H9 (cell line): ENCODE measurements around the gene RACGAP1. TPM values are rescaled to one million over a fixed set of nuclear protein-coding genes. Genes with fewer than 3 reads are reported as not detected.

Experiments used
- DNase-seq: peaks from one replicate; pipeline ENCODE4 v3.0.0-alpha.2; 2017
- H2AFZ ChIP-seq: one replicate; pipeline ENCODE4 v1.6.1; 2013; ENCODE audit warnings: mild to moderate bottlenecking, low read length, control low read depth, moderate library complexity
- H2AK5ac ChIP-seq: 2 replicates; pipeline ENCODE4 v1.6.1; 2013; ENCODE audit warnings: low read length, control low read depth, mixed read lengths; ENCODE audit not compliant: insufficient read length
- H2BK120ac ChIP-seq: one replicate; pipeline ENCODE4 v1.6.1; 2013; ENCODE audit warnings: low read depth, mild to moderate bottlenecking, low read length, control low read depth, inconsistent platforms; ENCODE audit not compliant: poor library complexity, severe bottlenecking
- H2BK12ac ChIP-seq: 2 replicates; pipeline ENCODE4 v1.6.1; 2013; ENCODE audit warnings: low read length, control low read depth, mixed read lengths, low read depth; ENCODE audit not compliant: insufficient read length
- H2BK15ac ChIP-seq: 2 replicates; pipeline ENCODE4 v1.6.1; 2013; ENCODE audit warnings: low read depth, low read length, control low read depth
- H2BK20ac ChIP-seq: one replicate; pipeline ENCODE4 v1.6.1; 2013; ENCODE audit warnings: low read depth, mild to moderate bottlenecking, low read length, control low read depth, inconsistent platforms; ENCODE audit not compliant: poor library complexity, severe bottlenecking
- H2BK5ac ChIP-seq: 2 replicates; pipeline ENCODE4 v1.6.1; 2013; ENCODE audit warnings: low read length, control low read depth, mixed read lengths; ENCODE audit not compliant: insufficient read length
- H3K14ac ChIP-seq: 2 replicates; pipeline ENCODE4 v1.6.1; 2013; ENCODE audit warnings: low read length, control low read depth; ENCODE audit not compliant: insufficient read depth
- H3K18ac ChIP-seq: 2 replicates; pipeline ENCODE4 v1.6.1; 2013; ENCODE audit warnings: low read depth, mild to moderate bottlenecking, mixed read lengths, low read length, control low read depth; ENCODE audit not compliant: insufficient read length
- H3K23ac ChIP-seq: 2 replicates; pipeline ENCODE4 v1.6.1; 2013; ENCODE audit warnings: low read length, control low read depth, mixed read lengths, low read depth; ENCODE audit not compliant: insufficient read length
- H3K23me2 ChIP-seq: 2 replicates; pipeline ENCODE4 v1.6.1; 2013; ENCODE audit warnings: low read depth, mild to moderate bottlenecking, mixed read lengths, low read length, control low read depth; ENCODE audit not compliant: insufficient read length, poor library complexity, severe bottlenecking
- H3K27ac ChIP-seq: 2 replicates; pipeline ENCODE4 v1.5.1; 2013; ENCODE audit warnings: low read length, control low read depth, mixed read lengths, low read depth; ENCODE audit not compliant: insufficient read length
- H3K27me3 ChIP-seq: 2 replicates; pipeline ENCODE4 v1.6.1; 2013; ENCODE audit warnings: low read length, control low read depth, inconsistent platforms; ENCODE audit not compliant: insufficient read depth
- H3K4ac ChIP-seq: 2 replicates; pipeline ENCODE4 v1.6.1; 2013; ENCODE audit warnings: low read depth, mild to moderate bottlenecking, control low read depth, inconsistent platforms, low read length, moderate library complexity
- H3K4me1 ChIP-seq: 2 replicates; pipeline ENCODE4 v1.6.1; 2013; ENCODE audit warnings: low read length, control low read depth, inconsistent platforms; ENCODE audit not compliant: insufficient read depth
- H3K4me2 ChIP-seq: 2 replicates; pipeline ENCODE4 v1.6.1; 2013; ENCODE audit warnings: low read length, control low read depth, mixed read lengths; ENCODE audit not compliant: insufficient read length, insufficient read depth
- H3K56ac ChIP-seq: 2 replicates; pipeline ENCODE4 v1.6.1; 2013; ENCODE audit warnings: low read depth, mild to moderate bottlenecking, mixed read lengths, low read length, control low read depth; ENCODE audit not compliant: insufficient read length
- H3K79me1 ChIP-seq: 2 replicates; pipeline ENCODE4 v1.6.1; 2013; ENCODE audit warnings: low read depth, mild to moderate bottlenecking, moderate library complexity, low read length, control low read depth, inconsistent platforms; ENCODE audit not compliant: insufficient read depth, poor library complexity, severe bottlenecking
- H3K79me2 ChIP-seq: 2 replicates; pipeline ENCODE4 v1.6.1; 2013; ENCODE audit warnings: low read length, control low read depth, inconsistent platforms; ENCODE audit not compliant: insufficient read depth
- H3K9ac ChIP-seq: 2 replicates; pipeline ENCODE4 v1.6.1; 2013; ENCODE audit warnings: low read length, control low read depth, mixed read lengths; ENCODE audit not compliant: insufficient read length; ENCODE audit errors: extremely low read depth
- H3K9me3 ChIP-seq: one replicate; pipeline ENCODE4 v1.6.1; 2013; ENCODE audit warnings: low read depth, low read length, inconsistent platforms; ENCODE audit not compliant: control insufficient read depth
- H3T11ph ChIP-seq: one replicate; pipeline ENCODE4 v1.6.1; 2013; ENCODE audit warnings: mild to moderate bottlenecking, low read length, control low read depth, inconsistent platforms
- H4K20me1 ChIP-seq: one replicate; pipeline ENCODE4 v1.6.1; 2013; ENCODE audit not compliant: control insufficient read depth, insufficient read length, insufficient read depth
- H4K5ac ChIP-seq: 2 replicates; pipeline ENCODE4 v1.6.1; 2013; ENCODE audit warnings: low read depth, mild to moderate bottlenecking, mixed read lengths, low read length, control low read depth; ENCODE audit not compliant: insufficient read length
- H4K8ac ChIP-seq: replicated peaks from 2 replicates; pipeline ENCODE4 v1.6.1; 2013; ENCODE audit warnings: low read length, control low read depth, mixed read lengths, low read depth; ENCODE audit not compliant: insufficient read length
- H4K91ac ChIP-seq: 2 replicates; pipeline ENCODE4 v1.6.1; 2013; ENCODE audit warnings: low read depth, mild to moderate bottlenecking, moderate library complexity, mixed read lengths, low read length, control low read depth; ENCODE audit not compliant: insufficient read length
- H3K27ac Mint-ChIP-seq, 3 experiments: 2 replicates in 2 of 3; 3 replicates in 1 of 3; pipeline ENCODE4 v1.8.0; 2020 to 2021; ENCODE audit warnings: mixed read lengths in 3 of 3, mild to moderate bottlenecking in 1 of 3, moderate library complexity in 1 of 3
- H3K27me3 Mint-ChIP-seq: 2 replicates; pipeline ENCODE4 v1.8.0; 2021; ENCODE audit warnings: low read depth, mild to moderate bottlenecking, moderate library complexity, mixed read lengths
- H3K36me3 Mint-ChIP-seq, 3 experiments: 2 replicates in 2 of 3; 3 replicates in 1 of 3; pipeline ENCODE4 v1.8.0; 2020 to 2021; ENCODE audit warnings: low read depth in 3 of 3, mixed read lengths in 3 of 3; ENCODE audit not compliant: insufficient read depth in 1 of 3
- H3K4me1 Mint-ChIP-seq, 2 experiments: 2 replicates each; pipeline ENCODE4 v1.8.0; 2020; ENCODE audit warnings: mixed read lengths in 2 of 2
- H3K4me3 Mint-ChIP-seq, 2 experiments: 2 replicates in 1 of 2; 3 replicates in 1 of 2; pipeline ENCODE4 v1.8.0; 2020 to 2021; ENCODE audit warnings: mild to moderate bottlenecking in 2 of 2, mixed read lengths in 2 of 2, moderate library complexity in 1 of 2
- H3K9me3 Mint-ChIP-seq, 2 experiments: 2 replicates in 1 of 2; 3 replicates in 1 of 2; pipeline ENCODE4 v1.8.0; 2020; ENCODE audit warnings: mild to moderate bottlenecking in 2 of 2, mixed read lengths in 2 of 2, moderate library complexity in 1 of 2
- WGBS: extraction: QIAGEN DNeasy Blood & Tissue Kit; methylation state at CpG from one replicate; pipeline ENCODE4 v1.1.7; 2013; ENCODE audit warnings: missing lambda C conversion rate, low lambda C conversion rate, mixed read lengths; ENCODE audit not compliant: insufficient read length; ENCODE audit errors: extremely low coverage; 5-methylcytosine and 5-hydroxymethylcytosine counted together
- total RNA-seq: library from RNA; stranded (reverse); gene quantifications from 2 replicates; pipeline ENCODE4 v1.2.1, GENCODE V29; 2021
- TF ChIP-seq, protein P1 (sequence below): fragments of 200-600 bp; sonication (generic); conservative IDR thresholded peaks from 3 replicates; pipeline ENCODE4 v1.8.0; 2021; ENCODE audit warnings: antibody characterized with exemption, mild to moderate bottlenecking

RACGAP1 gene
- total RNA-seq, 1 experiment from 2014 or later, result 64.8 TPM

DNA sequence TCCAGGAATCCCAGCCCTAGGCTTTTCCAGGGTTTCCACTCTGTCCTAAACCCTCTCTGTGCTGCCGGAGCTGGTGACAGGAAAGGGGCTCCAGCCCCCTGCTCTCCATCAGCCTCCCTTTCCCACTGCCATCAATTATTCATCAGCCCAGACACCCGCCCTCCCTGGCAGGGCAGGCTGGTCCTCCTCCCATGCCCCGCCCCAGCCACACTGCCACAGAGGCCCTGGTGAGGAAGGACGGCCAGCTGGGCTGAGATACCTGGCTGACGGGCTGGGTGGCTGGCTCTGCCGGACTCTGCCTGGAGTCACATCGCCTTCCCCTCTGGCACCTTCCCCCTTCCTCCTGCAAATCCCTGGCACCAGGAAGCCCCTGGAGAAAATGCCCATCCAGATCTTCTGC lies 47.9 kb upstream of the RACGAP1 start:
- Histone ChIP-seq H3K27me3 (no peaks in the 10 kb centered on the region), H3K27ac (no peak overlapping the region), H3K4ac (no peak overlapping the region), H3K9ac (no peak overlapping the region), H2BK5ac (no peak overlapping the region), H2BK120ac (no peak overlapping the region), H3K79me2 (no peaks in the 10 kb centered on the region), H2AFZ (no peak overlapping the region), H3K23ac (no peak overlapping the region), H2AK5ac (no peak overlapping the region), H4K8ac (no peak overlapping the region), H4K20me1 (no peaks in the 10 kb centered on the region), H3T11ph (no peak overlapping the region), H3K4me2 (no peak overlapping the region), H2BK12ac (no peak overlapping the region), H4K91ac (no peak overlapping the region), H3K56ac (no peak overlapping the region), H4K5ac (no peak overlapping the region), H3K23me2 (no peaks in the 10 kb centered on the region), H2BK15ac (no peak overlapping the region), H2BK20ac (no peak overlapping the region), H3K4me1 (no peaks in the 10 kb centered on the region), H3K9me3 (no peaks in the 10 kb centered on the region), H3K79me1 (no peaks in the 10 kb centered on the region), H3K18ac (no peak overlapping the region), H3K14ac (no peak overlapping the region)
- H3K36me3 Mint-ChIP-seq, result no peaks in the 10 kb centered on the region; a peak in 1 of 7 replicates
- no peak overlapping the region for H3K4me3 Mint-ChIP-seq
- H3K9me3 Mint-ChIP-seq, result no peaks in the 10 kb centered on the region
- TF ChIP-seq, protein P1, sequence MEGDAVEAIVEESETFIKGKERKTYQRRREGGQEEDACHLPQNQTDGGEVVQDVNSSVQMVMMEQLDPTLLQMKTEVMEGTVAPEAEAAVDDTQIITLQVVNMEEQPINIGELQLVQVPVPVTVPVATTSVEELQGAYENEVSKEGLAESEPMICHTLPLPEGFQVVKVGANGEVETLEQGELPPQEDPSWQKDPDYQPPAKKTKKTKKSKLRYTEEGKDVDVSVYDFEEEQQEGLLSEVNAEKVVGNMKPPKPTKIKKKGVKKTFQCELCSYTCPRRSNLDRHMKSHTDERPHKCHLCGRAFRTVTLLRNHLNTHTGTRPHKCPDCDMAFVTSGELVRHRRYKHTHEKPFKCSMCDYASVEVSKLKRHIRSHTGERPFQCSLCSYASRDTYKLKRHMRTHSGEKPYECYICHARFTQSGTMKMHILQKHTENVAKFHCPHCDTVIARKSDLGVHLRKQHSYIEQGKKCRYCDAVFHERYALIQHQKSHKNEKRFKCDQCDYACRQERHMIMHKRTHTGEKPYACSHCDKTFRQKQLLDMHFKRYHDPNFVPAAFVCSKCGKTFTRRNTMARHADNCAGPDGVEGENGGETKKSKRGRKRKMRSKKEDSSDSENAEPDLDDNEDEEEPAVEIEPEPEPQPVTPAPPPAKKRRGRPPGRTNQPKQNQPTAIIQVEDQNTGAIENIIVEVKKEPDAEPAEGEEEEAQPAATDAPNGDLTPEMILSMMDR, result no peak
- no peak overlapping the region for H3K27ac Mint-ChIP-seq
- WGBS, result no CpG with 5 or more reads among the region's 7 CpGs
- DNase-seq, result no peak
- H3K27me3 Mint-ChIP-seq, result peaks cover 2% of the 10 kb centered on the region; the same call in 1 of the 2 replicates
- H3K4me1 Mint-ChIP-seq, result peaks cover 26 to 36% of the 10 kb centered on the region in 2 experiments
